ENCODE results near the gene TGFB2. TPM values are rescaled to one million over a fixed set of nuclear protein-coding genes. Genes with fewer than 3 reads are reported as not detected.

The TGFB2 gene
- polyA plus RNA-seq, 1 donor from 2014 or later, result 0.10 TPM

GRCh38 chr1:218414060-218414728, 69.1 kb downstream of the TGFB2 start:
- Histone ChIP-seq H3K36me3 (ENCODE audit: insufficient read depth, low read length) (no peaks in the 10 kb centered on the region), H3K9ac (ENCODE audit: low read length) (no peak overlapping the region), H3F3A (ENCODE audit: insufficient read depth, low read length, poor library complexity, severe bottlenecking) (no peaks in the 10 kb centered on the region), H3K27me3 (ENCODE audit: insufficient read depth, low read depth, low read length) (no peaks in the 10 kb centered on the region), H3K27ac (ENCODE audit: low read length) (no peak overlapping the region), H2AFZ (ENCODE audit: low read depth, low read length) (no peak overlapping the region), H3K4me2 (ENCODE audit: low read length) (no peak overlapping the region), H3K4me3 (ENCODE audit: low read length) (no peak overlapping the region), H3K9me2 (ENCODE audit: insufficient read depth, low read length) (no peaks in the 10 kb centered on the region), H4K20me1 (ENCODE audit: insufficient read depth) (no peaks in the 10 kb centered on the region), H3K79me2 (replicated peaks; ENCODE audit: insufficient read depth, low read length) (no peaks in the 10 kb centered on the region), H3K9me3 (ENCODE audit: low read length) (no peaks in the 10 kb centered on the region)
- no peak for TF ChIP-seq MXI1 (conservative IDR thresholded peaks at IDR 0.05; ENCODE audit: poor library complexity, severe bottlenecking)
- TF ChIP-seq RAD21 (conservative IDR thresholded peaks at IDR 0.05), result no peak
- no peak for TF ChIP-seq EZH2 (IDR thresholded peaks at IDR 0.05; ENCODE audit: borderline replicate concordance, insufficient read depth, low read length, poor library complexity, severe bottlenecking)
- no peak for TF ChIP-seq REST (IDR thresholded peaks at IDR 0.05; ENCODE audit: borderline replicate concordance)

- Histone ChIP-seq H3K9me2 (ENCODE audit: insufficient read depth, low read length) (no peaks in the 10 kb centered on the region), H4K20me1 (ENCODE audit: insufficient read depth) (no peaks in the 10 kb centered on the region), H2AFZ (ENCODE audit: low read depth, low read length) (no peak overlapping the region), H3K9ac (ENCODE audit: low read length) (no peak overlapping the region), H3K4me3 (ENCODE audit: low read length) (no peak overlapping the region), H3K27ac (ENCODE audit: low read length) (no peak overlapping the region), H3K79me2 (replicated peaks; ENCODE audit: insufficient read depth, low read length) (no peaks in the 10 kb centered on the region), H3F3A (ENCODE audit: insufficient read depth, low read length, poor library complexity, severe bottlenecking) (no peaks in the 10 kb centered on the region), H3K27me3 (ENCODE audit: insufficient read depth, low read depth, low read length) (no peaks in the 10 kb centered on the region), H3K36me3 (ENCODE audit: insufficient read depth, low read length) (no peaks in the 10 kb centered on the region), H3K4me2 (ENCODE audit: low read length) (no peak overlapping the region), H3K9me3 (ENCODE audit: low read length) (no peaks in the 10 kb centered on the region)
- no peak for TF ChIP-seq EZH2 (IDR thresholded peaks at IDR 0.05; ENCODE audit: borderline replicate concordance, insufficient read depth, low read length, poor library complexity, severe bottlenecking)
- no peak for TF ChIP-seq CTCF (IDR thresholded peaks at IDR 0.05; ENCODE audit: poor library complexity, severe bottlenecking)
- TF ChIP-seq POLR2AphosphoS5 (IDR thresholded peaks at IDR 0.05), result no peak
- TF ChIP-seq RAD21 (conservative IDR thresholded peaks at IDR 0.05), result no peak
- TF ChIP-seq REST (IDR thresholded peaks at IDR 0.05; ENCODE audit: borderline replicate concordance), result no peak
- TF ChIP-seq MXI1 (conservative IDR thresholded peaks at IDR 0.05; ENCODE audit: poor library complexity, severe bottlenecking), result no peak
- no peak for TF ChIP-seq TAF1 (IDR thresholded peaks at IDR 0.05; ENCODE audit: low read depth)
- TF ChIP-seq EP300 (conservative IDR thresholded peaks at IDR 0.05; ENCODE audit: poor library complexity, severe bottlenecking), result no peak
- no peak for TF ChIP-seq SMC3 (conservative IDR thresholded peaks at IDR 0.05; ENCODE audit: poor library complexity)
These were observed 70.6 kb downstream of the TGFB2 start for GRCh38 chr1:218415726-218416125.

Measured in neural cell (in vitro differentiated cells).